AG04449 (cell line): ENCODE data around the gene SP2.

Source experiments
- CTCF ChIA-PET: fragments of 350-600 bp; formaldehyde crosslinking; extraction: SDS; loops from one replicate; lab custom pipeline; 2021; ENCODE audit warnings: antibody characterized with exemption; lab: Yijun Ruan, JAX
- POLR2A ChIA-PET: fragments of 400-600, 350-600 bp; formaldehyde crosslinking; extraction: SDS; loops from one replicate; lab custom pipeline; 2020; ENCODE audit warnings: antibody characterized with exemption, inconsistent platforms; lab: Yijun Ruan, JAX
- DNase-seq: peaks from one replicate; pipeline ENCODE4 v3.0.0-alpha.2; 2010; ENCODE audit warnings: low read depth, low spot score
- H3K4me3 ChIP-seq: 2 replicates; pipeline ENCODE4 v1.5.1; 2011; ENCODE audit warnings: low read depth, mild to moderate bottlenecking, control low read depth, low read length
- TF ChIP-seq, protein P1 (sequence below): IDR thresholded peaks from one replicate; pipeline ENCODE4 v1.5.1; 2011; ENCODE audit warnings: mild to moderate bottlenecking, moderate library complexity, low read length, control low read depth, inconsistent platforms; ENCODE audit not compliant: insufficient read depth; ENCODE audit errors: missing control alignments

SP2 gene

DNA sequence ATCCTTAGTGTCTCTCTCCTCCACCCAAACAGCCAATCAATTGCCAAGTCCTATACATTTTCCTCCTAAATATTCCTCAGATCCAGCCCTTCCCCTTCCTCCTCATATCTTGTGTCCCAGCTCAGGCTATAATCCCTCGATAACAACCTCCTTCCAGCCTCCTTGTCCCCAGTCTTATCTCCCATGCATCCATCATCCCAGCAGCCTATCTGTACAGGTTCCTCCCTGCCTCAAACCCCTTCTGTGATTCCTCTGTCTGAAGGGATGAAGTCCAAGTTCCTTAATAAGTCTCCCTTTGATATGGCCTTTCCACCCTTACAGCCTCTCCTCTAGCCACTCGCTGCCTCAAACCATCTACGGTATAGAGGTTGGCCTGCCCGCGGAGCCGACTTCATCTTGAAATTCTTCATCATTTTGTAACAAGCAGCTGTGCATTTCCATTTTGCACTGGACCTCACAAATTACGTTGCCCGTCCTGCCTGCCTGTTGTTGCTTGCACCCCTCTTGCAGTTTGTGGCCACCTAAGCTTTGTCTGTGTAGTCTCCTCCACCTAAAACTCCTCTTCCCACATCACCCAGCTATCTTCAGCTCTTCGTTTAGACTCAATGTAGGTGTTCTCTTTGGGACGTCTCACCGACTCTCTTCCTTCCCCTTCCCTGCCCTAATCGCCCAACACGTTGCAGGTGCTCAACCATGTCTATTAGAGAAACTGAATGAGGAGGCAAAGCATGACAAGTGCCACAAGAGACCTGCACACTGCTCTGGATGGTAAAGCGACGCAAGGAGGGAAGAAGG lies 74.1 kb downstream of the SP2 start:
- ChIA-PET CTCF (interaction anchor here (0.5 to 24.2 kb wide), 32 partner anchors 10 to 133 kb away, joined by 3 to 775 read pairs (median 8); partner anchors contain the start of genes PNPO, PRR15L, SCRN2 and SP6), POLR2A (interaction anchor here (0.6 to 1.5 kb wide), 7 partner anchors 21 to 99 kb away, joined by 3 to 6 read pairs (median 3); partner anchors contain the start of gene SP2)
- DNase-seq = no peak
- TF ChIP-seq, protein P1, sequence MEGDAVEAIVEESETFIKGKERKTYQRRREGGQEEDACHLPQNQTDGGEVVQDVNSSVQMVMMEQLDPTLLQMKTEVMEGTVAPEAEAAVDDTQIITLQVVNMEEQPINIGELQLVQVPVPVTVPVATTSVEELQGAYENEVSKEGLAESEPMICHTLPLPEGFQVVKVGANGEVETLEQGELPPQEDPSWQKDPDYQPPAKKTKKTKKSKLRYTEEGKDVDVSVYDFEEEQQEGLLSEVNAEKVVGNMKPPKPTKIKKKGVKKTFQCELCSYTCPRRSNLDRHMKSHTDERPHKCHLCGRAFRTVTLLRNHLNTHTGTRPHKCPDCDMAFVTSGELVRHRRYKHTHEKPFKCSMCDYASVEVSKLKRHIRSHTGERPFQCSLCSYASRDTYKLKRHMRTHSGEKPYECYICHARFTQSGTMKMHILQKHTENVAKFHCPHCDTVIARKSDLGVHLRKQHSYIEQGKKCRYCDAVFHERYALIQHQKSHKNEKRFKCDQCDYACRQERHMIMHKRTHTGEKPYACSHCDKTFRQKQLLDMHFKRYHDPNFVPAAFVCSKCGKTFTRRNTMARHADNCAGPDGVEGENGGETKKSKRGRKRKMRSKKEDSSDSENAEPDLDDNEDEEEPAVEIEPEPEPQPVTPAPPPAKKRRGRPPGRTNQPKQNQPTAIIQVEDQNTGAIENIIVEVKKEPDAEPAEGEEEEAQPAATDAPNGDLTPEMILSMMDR = no peak
- H3K4me3 ChIP-seq = peak overlapping the region; percentile 45

DNA sequence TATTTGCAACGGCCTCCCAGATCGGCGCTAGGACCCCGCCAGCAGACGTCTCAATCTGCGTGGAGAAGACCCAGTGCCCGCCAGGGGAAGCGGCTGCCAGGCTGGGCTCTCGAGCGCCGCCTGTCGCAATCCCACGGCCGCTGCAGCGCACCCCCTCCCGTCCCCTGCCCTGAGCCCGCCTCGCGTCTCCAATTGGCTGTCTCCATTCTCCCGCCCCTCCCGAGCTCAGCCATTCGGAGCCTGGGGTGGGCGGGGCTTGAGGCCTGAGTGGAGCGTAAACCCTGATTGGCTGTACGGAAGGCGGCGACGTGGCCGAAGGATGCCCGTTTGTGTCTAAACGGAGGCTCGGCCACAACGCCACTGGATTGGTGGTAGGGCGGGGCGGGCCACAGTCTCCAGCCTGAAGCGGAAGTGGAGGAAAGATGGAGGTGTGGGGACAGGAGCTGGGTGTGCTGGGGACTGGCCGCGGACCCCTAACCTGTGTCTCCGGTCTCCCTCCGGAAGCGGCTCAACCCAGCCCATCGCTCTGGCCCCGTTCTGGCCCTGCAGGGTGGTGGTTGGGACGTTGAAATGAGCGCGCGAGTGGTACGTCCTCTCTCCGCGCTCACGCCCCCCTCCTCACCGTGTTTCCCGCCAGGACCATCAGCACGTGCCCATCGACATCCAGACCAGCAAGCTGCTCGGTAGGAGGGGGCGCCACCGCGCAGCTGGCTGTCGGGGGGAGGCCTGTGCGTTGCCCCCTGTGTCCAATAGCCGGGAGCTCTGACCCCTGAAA lies 74.9 kb downstream of the SP2 start, which contains the start of gene CDK5RAP3:
CDK5RAP3 (plus strand) TSS at position 389 of the 775 bp plus-strand sequence; CDS start at position 423, 34 bp downstream.
- ChIA-PET POLR2A (interaction anchor here (0.6 to 1.5 kb wide), 10 partner anchors 10 to 99 kb away, joined by 3 to 6 read pairs (median 3); partner anchors contain the start of genes NFE2L1 and SP2), CTCF (interaction anchor here (0.6 to 24.2 kb wide), 37 partner anchors 9 to 156 kb away, joined by 3 to 775 read pairs (median 5); partner anchors contain the start of genes PNPO, PRR15L, SCRN2 and SP6)
- H3K4me3 ChIP-seq = peak within 1 kb of the TSS; percentile 98
- peak; percentile 89 for DNase-seq
- TF ChIP-seq, protein P1 = peak; percentile 100

DNA sequence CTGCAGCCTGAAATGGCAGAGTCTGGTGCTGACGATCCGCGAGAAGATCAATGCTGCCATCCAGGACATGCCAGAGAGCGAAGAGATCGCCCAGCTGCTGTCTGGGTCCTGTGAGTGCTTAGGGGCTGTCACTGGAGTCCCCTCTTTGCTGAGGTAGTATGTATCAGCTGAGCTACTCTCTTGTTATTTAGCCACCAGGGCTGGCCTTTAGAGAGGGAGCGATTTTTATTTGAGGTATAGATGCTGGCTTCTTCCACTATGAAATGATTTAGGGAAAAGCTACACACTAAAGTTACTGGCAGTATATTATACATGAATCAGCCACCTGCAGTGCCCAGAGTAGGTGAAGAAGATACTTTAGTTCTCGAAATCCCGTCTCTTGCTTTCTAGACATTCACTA lies 77.5 kb downstream of the SP2 start:
- ChIA-PET CTCF (interaction anchor here (22.1 to 24.2 kb wide), 2 partner anchors 25 to 44 kb away, joined by 600 to 775 read pairs; partner anchors contain the start of genes PNPO and PRR15L), POLR2A (no interaction called here)
- H3K4me3 ChIP-seq = no peak overlapping the region
- TF ChIP-seq, protein P1 = no peak
- DNase-seq = no peak

DNA sequence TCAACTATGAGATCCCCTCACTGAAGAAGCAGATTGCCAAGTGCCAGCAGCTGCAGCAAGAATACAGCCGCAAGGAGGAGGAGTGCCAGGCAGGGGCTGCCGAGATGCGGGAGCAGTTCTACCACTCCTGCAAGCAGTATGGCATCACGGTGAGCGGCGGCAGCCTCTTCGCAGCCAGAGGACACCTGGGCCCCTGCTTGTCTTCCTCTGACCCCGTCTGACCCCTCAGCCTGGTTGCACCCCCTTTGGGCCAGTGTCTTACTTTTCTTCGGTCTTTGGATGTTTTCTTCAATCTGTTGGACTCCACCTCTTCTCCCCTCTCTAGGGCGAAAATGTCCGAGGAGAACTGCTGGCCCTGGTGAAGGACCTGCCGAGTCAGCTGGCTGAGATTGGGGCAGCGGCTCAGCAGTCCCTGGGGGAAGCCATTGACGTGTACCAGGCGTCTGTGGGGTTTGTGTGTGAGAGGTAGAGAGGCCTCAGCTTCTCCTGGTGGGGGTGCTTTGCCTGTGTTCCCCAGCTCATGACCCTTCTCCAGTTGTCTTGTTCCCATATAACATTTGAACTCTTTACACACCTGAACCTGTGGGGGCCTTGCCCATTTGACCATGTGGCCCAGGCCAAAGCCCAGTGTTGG lies 79.3 kb downstream of the SP2 start:
- CTCF ChIA-PET = interaction anchor here (1.0 to 24.2 kb wide), 5 partner anchors 26 to 154 kb away, joined by 3 to 775 read pairs (median 8); partner anchors contain the start of genes PNPO and PRR15L

DNA sequence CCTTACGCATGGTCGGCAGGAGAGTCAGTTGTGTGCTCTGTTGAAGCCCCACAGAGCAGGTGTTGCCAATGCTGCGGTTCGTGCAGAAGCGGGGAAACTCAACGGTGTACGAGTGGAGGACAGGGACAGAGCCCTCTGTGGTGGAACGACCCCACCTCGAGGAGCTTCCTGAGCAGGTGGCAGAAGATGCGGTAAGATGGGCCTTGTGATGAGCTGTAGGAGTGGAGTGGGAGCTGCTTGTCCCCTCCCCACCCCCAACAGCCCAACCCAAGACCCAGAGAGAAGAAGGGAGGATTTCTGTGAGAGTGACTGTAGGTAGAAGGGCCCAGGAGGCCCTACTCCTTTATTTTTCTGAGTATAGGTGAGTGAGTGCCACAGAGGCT lies 79.8 kb downstream of the SP2 start:
- CTCF ChIA-PET = interaction anchor here (0.7 to 24.2 kb wide), 12 partner anchors 8 to 154 kb away, joined by 3 to 775 read pairs (median 4); partner anchors contain the start of genes PNPO, PRR15L and SCRN2
- no peak overlapping the region for H3K4me3 ChIP-seq
- no peak for DNase-seq
- TF ChIP-seq, protein P1 = no peak
- POLR2A ChIA-PET = no interaction called here

More for the DNA sequence above, 79.3 kb downstream of the SP2 start:
- POLR2A ChIA-PET = no interaction called here
- DNase-seq = no peak
- TF ChIP-seq, protein P1 = no peak
- no peak overlapping the region for H3K4me3 ChIP-seq
